ENCODE data around the gene RMI2. TPM values are rescaled to one million over a fixed set of nuclear protein-coding genes. Genes with fewer than 3 reads are reported as not detected.

RMI2 gene
- total RNA-seq, 6 donors from 2014 or later = 2.6 to 6.3 (median 2.7) TPM

DNA sequence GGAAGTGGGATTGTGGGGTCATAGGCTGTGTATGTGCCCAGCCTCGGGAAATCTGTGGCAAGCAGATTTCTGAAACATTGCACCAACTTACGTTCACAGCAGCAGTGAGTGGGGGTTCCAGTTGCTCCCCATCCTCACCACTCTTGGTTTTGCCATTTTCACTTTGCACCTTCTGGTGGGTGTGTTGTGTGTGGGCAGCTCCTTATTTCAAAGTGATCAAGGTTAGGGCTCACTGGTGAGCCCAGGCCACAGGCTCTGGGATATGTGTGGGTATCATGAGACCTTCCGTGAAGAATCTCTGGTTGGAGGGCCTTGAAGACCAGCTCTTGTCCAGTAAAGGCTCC, 34.7 kb upstream of the RMI2 start:
- TF ChIP-seq POLR2A (IDR thresholded peaks at IDR 0.05) = no peak
- Histone ChIP-seq H3K27ac (peak overlapping the region in 3 of 4 donors; percentile 1 to 66 (median 53)), H3K9me3 (no peaks in the 10 kb centered on the region), H3K27me3 (no peaks in the 10 kb centered on the region), H3K36me3 (no peaks in the 10 kb centered on the region), H3K4me3 (no peak overlapping the region), H3K4me1 (peaks cover 42 to 64% (median 46%) of the 10 kb centered on the region in 4 donors)
- 82 to 93% methylated on average over 3 of the region's 3 CpGs for WGBS, 2 donors
- DNase-seq = no peak
- no peak for ATAC-seq (ENCODE audit: low FRiP score in 2 of 2)

DNA sequence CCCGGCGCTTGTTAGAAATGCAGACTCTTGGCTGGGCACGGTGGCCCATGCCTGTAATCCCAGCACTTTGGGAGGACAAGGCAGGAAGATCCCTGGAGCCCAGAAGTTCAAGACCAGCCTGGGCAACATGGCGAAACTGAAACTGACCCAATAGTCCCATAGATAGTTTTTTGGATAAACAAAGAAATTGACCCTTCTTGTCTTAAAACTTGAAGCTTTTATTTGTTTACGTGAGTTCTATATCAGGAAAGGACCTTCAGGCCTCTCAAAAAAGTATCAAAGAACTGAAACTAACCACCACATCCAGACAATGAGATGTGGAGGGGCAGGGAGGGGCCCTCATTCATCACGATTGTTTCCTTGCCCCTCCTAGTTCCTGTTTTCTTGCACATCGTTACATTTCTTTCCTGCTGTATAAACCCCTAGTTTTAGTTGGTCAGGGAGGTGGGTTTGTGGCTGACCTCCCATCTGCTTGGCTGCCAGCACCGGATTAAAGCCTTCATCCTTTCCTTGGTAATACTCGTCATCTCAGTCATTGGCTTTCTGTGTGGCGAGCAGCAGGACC, 34.2 kb upstream of the RMI2 start:
- Histone ChIP-seq H3K4me3 (no peak overlapping the region), H3K9me3 (no peaks in the 10 kb centered on the region), H3K27ac (peak overlapping the region in 3 of 4 donors; percentile 1 to 66 (median 53)), H3K27me3 (no peaks in the 10 kb centered on the region), H3K36me3 (no peaks in the 10 kb centered on the region), H3K4me1 (peaks cover 45 to 67% (median 46%) of the 10 kb centered on the region in 4 donors)
- 54 to 58% methylated on average over 10 of the region's 10 CpGs for WGBS, 2 donors
- DNase-seq (no peak), ATAC-seq (ENCODE audit: low FRiP score in 2 of 2) (no peak)
- TF ChIP-seq, protein P1, sequence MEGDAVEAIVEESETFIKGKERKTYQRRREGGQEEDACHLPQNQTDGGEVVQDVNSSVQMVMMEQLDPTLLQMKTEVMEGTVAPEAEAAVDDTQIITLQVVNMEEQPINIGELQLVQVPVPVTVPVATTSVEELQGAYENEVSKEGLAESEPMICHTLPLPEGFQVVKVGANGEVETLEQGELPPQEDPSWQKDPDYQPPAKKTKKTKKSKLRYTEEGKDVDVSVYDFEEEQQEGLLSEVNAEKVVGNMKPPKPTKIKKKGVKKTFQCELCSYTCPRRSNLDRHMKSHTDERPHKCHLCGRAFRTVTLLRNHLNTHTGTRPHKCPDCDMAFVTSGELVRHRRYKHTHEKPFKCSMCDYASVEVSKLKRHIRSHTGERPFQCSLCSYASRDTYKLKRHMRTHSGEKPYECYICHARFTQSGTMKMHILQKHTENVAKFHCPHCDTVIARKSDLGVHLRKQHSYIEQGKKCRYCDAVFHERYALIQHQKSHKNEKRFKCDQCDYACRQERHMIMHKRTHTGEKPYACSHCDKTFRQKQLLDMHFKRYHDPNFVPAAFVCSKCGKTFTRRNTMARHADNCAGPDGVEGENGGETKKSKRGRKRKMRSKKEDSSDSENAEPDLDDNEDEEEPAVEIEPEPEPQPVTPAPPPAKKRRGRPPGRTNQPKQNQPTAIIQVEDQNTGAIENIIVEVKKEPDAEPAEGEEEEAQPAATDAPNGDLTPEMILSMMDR (IDR thresholded peaks at IDR 0.05) = no peak
- TF ChIP-seq EP300 (IDR thresholded peaks at IDR 0.05) (no peak), POLR2A (IDR thresholded peaks at IDR 0.05) (no peak), POLR2AphosphoS5 (IDR thresholded peaks at IDR 0.05) (no peak)

DNA sequence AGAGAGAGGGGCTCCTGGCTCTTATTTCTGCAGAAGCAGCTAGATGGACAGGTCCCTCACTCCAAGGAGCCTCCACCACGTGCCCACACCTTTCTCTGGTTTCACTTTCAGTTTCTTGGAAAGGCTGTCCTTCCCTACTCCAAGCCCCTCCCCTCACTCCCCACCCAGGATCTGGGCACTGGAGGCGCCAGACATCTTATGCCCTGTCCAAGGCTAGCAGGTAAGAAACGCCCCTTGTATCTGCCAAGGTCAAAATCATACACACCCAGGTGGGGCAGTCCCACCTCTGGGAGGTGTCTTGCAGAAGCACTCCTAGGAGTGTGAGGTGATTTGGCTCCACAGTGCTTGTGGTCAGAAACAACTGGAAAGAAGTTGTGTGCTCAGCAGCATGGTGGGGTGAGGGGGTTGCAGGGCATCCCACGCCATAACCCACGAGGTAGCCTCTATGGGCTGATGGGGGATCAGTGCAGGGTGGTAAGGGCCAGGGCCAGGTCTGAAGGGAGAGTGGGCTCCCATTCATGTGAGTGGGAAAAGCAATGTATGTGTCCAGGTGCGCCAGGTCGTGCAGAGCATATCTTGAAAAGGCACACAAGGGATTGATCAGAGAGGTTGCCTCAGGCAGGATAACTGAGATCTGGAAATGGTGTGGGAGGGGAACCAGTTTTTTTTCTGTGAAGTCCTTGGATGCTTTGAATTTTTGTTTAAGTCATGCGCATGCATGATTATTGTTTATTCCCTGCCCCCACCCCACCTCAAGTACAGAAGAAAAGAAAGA, 32.4 kb upstream of the RMI2 start:
- Histone ChIP-seq H3K9me3 (no peaks in the 10 kb centered on the region), H3K4me3 (no peak overlapping the region), H3K4me1 (peaks cover 40 to 51% (median 42%) of the 10 kb centered on the region in 4 donors), H3K27me3 (no peaks in the 10 kb centered on the region), H3K27ac (peak overlapping the region in 2 of 4 donors; percentile 12 to 38), H3K36me3 (no peaks in the 10 kb centered on the region)
- ATAC-seq (ENCODE audit: low FRiP score in 2 of 2) (peak in 1 of 2 donors; percentile 32), DNase-seq (peak in 1 of 2 donors; percentile 59)
- TF ChIP-seq, protein P1 (IDR thresholded peaks at IDR 0.05) = no peak
- TF ChIP-seq POLR2AphosphoS5 (IDR thresholded peaks at IDR 0.05) (no peak), POLR2A (IDR thresholded peaks at IDR 0.05) (no peak), EP300 (IDR thresholded peaks at IDR 0.05) (no peak)
- WGBS, 2 donors = 64 to 69% methylated on average over 8 of the region's 8 CpGs

DNA sequence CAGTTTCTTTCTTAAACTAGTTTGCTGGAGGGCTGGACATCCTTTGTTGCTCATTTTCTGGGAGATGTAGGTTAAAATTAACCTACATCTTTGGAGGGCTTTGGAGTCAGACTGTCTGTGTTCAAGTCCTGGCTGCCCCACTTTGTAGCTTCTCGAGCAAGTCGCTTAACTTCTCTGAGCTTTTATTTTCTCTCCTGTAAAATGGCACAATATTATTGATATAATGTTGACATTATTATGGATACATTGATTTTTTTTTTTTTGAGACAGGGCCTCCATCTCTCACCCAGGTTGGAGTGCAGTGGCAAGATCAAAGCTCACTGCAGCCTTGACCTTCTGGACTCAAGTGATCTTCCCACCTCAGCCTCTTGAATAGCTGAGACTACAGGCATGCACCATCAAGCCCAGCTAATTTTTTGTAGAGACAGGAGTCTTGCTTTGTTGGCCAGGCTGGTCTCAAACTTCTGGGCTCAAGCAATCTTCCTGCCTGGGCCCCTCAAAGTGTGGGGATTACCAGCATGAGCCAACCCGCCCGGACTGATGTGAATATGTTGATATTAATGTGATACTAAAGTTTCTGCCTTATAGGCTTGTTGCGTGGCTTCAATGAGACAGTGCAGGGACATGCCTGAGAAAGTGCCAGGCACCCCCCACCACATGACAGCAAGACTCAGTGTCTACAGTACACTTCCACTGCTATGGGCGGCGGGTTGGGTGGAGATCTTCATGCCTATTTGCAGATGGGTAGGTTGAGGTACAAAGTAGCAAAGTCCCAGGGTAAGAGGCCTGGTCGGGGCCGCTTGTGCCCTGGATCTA, 31.6 kb upstream of the RMI2 start:
- TF ChIP-seq POLR2A (IDR thresholded peaks at IDR 0.05) = no peak
- TF ChIP-seq EP300 (IDR thresholded peaks at IDR 0.05) = no peak
- no peak for TF ChIP-seq POLR2AphosphoS5 (IDR thresholded peaks at IDR 0.05)
- no peaks in the 10 kb centered on the region for H3K9me3 ChIP-seq
- WGBS, 2 donors = 92 to 94% methylated on average over 7 to 9 of the region's 9 CpGs
- no peaks in the 10 kb centered on the region for H3K36me3 ChIP-seq
- DNase-seq (no peak), ATAC-seq (ENCODE audit: low FRiP score in 2 of 2) (no peak)
- H3K4me3 ChIP-seq = no peak overlapping the region
- H3K4me1 ChIP-seq = peaks cover 32 to 43% (median 35%) of the 10 kb centered on the region in 4 donors
- H3K27me3 ChIP-seq = no peaks in the 10 kb centered on the region
- no peak overlapping the region for H3K27ac ChIP-seq

DNA sequence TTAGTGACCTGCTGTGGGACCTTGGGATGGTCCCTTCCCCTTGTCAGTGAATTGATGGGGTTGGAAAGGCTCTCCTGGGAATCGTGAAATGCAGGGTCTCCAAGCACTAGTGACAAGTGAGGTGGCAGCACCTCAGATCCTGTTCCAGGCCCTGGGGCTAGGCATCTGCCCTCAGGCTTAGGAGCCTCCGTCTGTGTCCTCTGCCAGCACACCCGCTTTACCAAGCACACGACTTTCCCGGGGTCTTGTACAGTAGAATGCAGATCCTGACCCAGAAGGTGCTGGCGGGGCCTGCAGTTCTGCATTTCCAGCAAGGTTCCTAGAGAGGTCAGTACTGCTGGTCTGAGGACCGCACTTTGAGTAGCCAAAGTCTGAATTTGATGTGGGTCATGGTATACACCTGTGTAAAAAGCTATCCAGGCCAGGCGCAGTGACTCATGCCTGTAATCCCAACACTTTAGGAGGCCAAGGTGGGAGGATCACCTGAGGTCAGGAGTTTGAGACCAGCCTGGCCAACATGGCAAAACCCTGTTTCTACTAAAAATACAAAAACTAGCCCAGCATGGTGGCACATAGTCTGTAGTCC, 30.9 kb upstream of the RMI2 start:
- Histone ChIP-seq H3K27ac (no peak overlapping the region), H3K9me3 (no peaks in the 10 kb centered on the region), H3K4me3 (no peak overlapping the region), H3K4me1 (peaks cover 27 to 38% (median 30%) of the 10 kb centered on the region in 4 donors), H3K27me3 (no peaks in the 10 kb centered on the region), H3K36me3 (no peaks in the 10 kb centered on the region)
- no peak for DNase-seq
- ATAC-seq (ENCODE audit: low FRiP score in 2 of 2) = no peak
- 96 to 98% methylated on average over 6 of the region's 8 CpGs for WGBS, 2 donors
- TF ChIP-seq POLR2A (IDR thresholded peaks at IDR 0.05) (no peak), EP300 (IDR thresholded peaks at IDR 0.05) (no peak), POLR2AphosphoS5 (IDR thresholded peaks at IDR 0.05) (no peak)
- TF ChIP-seq, protein P1 (IDR thresholded peaks at IDR 0.05) = no peak
